Left cardiac atrium (tissue), 4 donors: ENCODE data around the gene FGGY. TPM values are rescaled to one million over a fixed set of nuclear protein-coding genes. Genes with fewer than 3 reads are reported as not detected.
"Not testable (repeated sequence)": the region's sequence is repeated elsewhere in the genome, so short reads cannot be mapped to it uniquely, and the experiment has no call there.

Experiments
- ATAC-seq, 2 donors: fragments of 200-7000 bp; cut with Tn5 transposase; one replicate each; pipeline ENCODE4 v1.9.1; 2020; ENCODE audit warnings: mild to moderate bottlenecking in 2 of 2, moderate library complexity in 2 of 2
- DNase-seq: peaks from one replicate; pipeline ENCODE4 v3.0.0-alpha.2; 2020
- intact Hi-C, 2 donors: fragments of 100-400 bp; cut with DNase I; formaldehyde crosslinking; loops; one replicate each; pipeline versions ENCODE4 v1.14.1 to v1.15.1; 2022 to 2023
- total RNA-seq, 2 donors: library from RNA; stranded (reverse); fragmentation: NEBNext Ultra II Directional; extraction: Animal tissue kit (Norgen Biotek cat#: 25700); gene quantifications; one replicate each; pipeline ENCODE4 v1.2.1, GENCODE V29; 2021
- donor health status: DM: no; HTN: yes; CAD: no.
- donor health status: DM: no; HTN: yes; CAD: no; lungs with severe emphysema.
- donor health status: DM: yes; HTN: yes; CAD: no.
- donor health status: Dilated cardiomyopathy.

The FGGY gene
- total RNA-seq, 2 donors from 2014 or later, result 14.0 to 21.6 TPM

- DNase-seq, result no peak
- intact Hi-C loops, result no loop called here
- no peak for ATAC-seq
These were observed 36.9 kb downstream of the FGGY start for GRCh38 chr1:59333626-59334277.

GRCh38 chr1:59340411-59341307, 43.8 kb downstream of the FGGY start:
- intact Hi-C loops, result no loop called here
- DNase-seq (no peak), ATAC-seq (no peak)

GRCh38 chr1:59342801-59343575, 46.1 kb downstream of the FGGY start:
- intact Hi-C loops, result no loop called here
- no peak for ATAC-seq
- no peak for DNase-seq

- DNase-seq (no peak), ATAC-seq (no peak)
- intact Hi-C loops, result no loop called here
These were observed 46.6 kb downstream of the FGGY start for GRCh38 chr1:59343576-59343840.

GRCh38 chr1:59345221-59345620, 48.3 kb downstream of the FGGY start:
- ATAC-seq (no peak), DNase-seq (no peak)
- intact Hi-C loops, result no loop called here

- DNase-seq, result no peak
- no peak for ATAC-seq
- intact Hi-C loops, result no loop called here
These were observed 49.5 kb downstream of the FGGY start for GRCh38 chr1:59346429-59346828.

- ATAC-seq (no peak), DNase-seq (no peak)
- intact Hi-C loops, result no loop called here
These were observed 52.2 kb downstream of the FGGY start for GRCh38 chr1:59349101-59349500.

GRCh38 chr1:59350521-59350920, 53.6 kb downstream of the FGGY start:
- ATAC-seq, result peak; percentile 30 to 64
- intact Hi-C loops, result no loop called here

GRCh38 chr1:59352065-59352464, 55.2 kb downstream of the FGGY start:
- DNase-seq (no peak), ATAC-seq (no peak)
- intact Hi-C loops, result no loop called here

More at GRCh38 chr1:59350521-59350920, 53.6 kb downstream of the FGGY start:
- DNase-seq, result no peak

- intact Hi-C loops, result no loop called here
- ATAC-seq (no peak), DNase-seq (no peak)
These were observed 56.6 kb downstream of the FGGY start for GRCh38 chr1:59353453-59353852.

- ATAC-seq, intact Hi-C loops, DNase-seq: not testable (repeated sequence)
These were observed 57.3 kb downstream of the FGGY start for GRCh38 chr1:59354239-59354638.

GRCh38 chr1:59354709-59355337, 57.9 kb downstream of the FGGY start:
- DNase-seq, result no peak
- ATAC-seq, result peak; percentile 12 to 92
- intact Hi-C loops, result no loop called here

- DNase-seq (no peak), ATAC-seq (peak in 1 of 2 donors; percentile 58)
- intact Hi-C loops, result no loop called here
These were observed 58.5 kb downstream of the FGGY start for GRCh38 chr1:59355361-59355760.

- intact Hi-C loops, result no loop called here
- ATAC-seq (no peak), DNase-seq (no peak)
These were observed 59.7 kb downstream of the FGGY start for GRCh38 chr1:59356627-59357026.

GRCh38 chr1:59357645-59358320, 60.9 kb downstream of the FGGY start:
- intact Hi-C loops, result no loop called here
- DNase-seq, result no peak

GRCh38 chr1:59359325-59359724, 62.4 kb downstream of the FGGY start:
- intact Hi-C loops, result no loop called here
- DNase-seq (no peak), ATAC-seq (no peak)

More at GRCh38 chr1:59357645-59358320, 60.9 kb downstream of the FGGY start:
- ATAC-seq, result no peak

GRCh38 chr1:59360170-59360569, 63.3 kb downstream of the FGGY start:
- DNase-seq (peak; percentile 31), ATAC-seq (peak in 1 of 2 donors; percentile 88)

GRCh38 chr1:59360729-59361128, 63.8 kb downstream of the FGGY start:
- ATAC-seq, result peak in 1 of 2 donors; percentile 12

More at GRCh38 chr1:59360170-59360569, 63.3 kb downstream of the FGGY start:
- intact Hi-C loops, result no loop called here

GRCh38 chr1:59361766-59362165, 64.9 kb downstream of the FGGY start:
- ATAC-seq (peak in 1 of 2 donors; percentile 60), DNase-seq (peak; percentile 22)
- intact Hi-C loops, result no loop called here

More at GRCh38 chr1:59360729-59361128, 63.8 kb downstream of the FGGY start:
- intact Hi-C loops, result no loop called here
- DNase-seq, result no peak
